CD4-positive, alpha-beta T cell treated with Interleukin-1 beta for 1 hour (primary cell): ENCODE measurements around the gene CNFN.

Experiments used
- DNase-seq, 2 donors: peaks; one replicate each; pipeline ENCODE4 v3.0.0-alpha.2; 2020 to 2022

CNFN gene

GRCh38 chr19:42389899-42390298 is at the start of gene CNFN:
CNFN (minus strand) TSS chr19:42390297; CDS start chr19:42389037, 1,260 bp downstream.
- DNase-seq, result no peak

GRCh38 chr19:42436006-42436405 is 45.9 kb upstream of the CNFN start:
- no peak for DNase-seq

- DNase-seq, result no peak
Measured at GRCh38 chr19:42435316-42435715, 45.2 kb upstream of the CNFN start.

GRCh38 chr19:42433503-42434260 is 43.6 kb upstream of the CNFN start:
- DNase-seq, result peak; percentile 58 to 74

GRCh38 chr19:42431486-42431885 is 41.4 kb upstream of the CNFN start:
- DNase-seq, result no peak

- DNase-seq, result no peak
Measured at GRCh38 chr19:42428676-42429075, 38.6 kb upstream of the CNFN start.

GRCh38 chr19:42427313-42427712 is 37.2 kb upstream of the CNFN start, which contains the start of gene LIPE:
LIPE (minus strand) TSS chr19:42427388; CDS start chr19:42427149, 239 bp downstream.
- no peak for DNase-seq

GRCh38 chr19:42426643-42427042 is 36.5 kb upstream of the CNFN start:
- DNase-seq, result no peak

- DNase-seq, result no peak
Measured at GRCh38 chr19:42424712-42425131, 34.6 kb upstream of the CNFN start.

GRCh38 chr19:42424345-42424707 is 34.2 kb upstream of the CNFN start:
- DNase-seq, result no peak

GRCh38 chr19:42423462-42424344 is 33.6 kb upstream of the CNFN start:
- DNase-seq, result peak; percentile 92 to 95

- DNase-seq, result peak; percentile 61 to 69
Measured at GRCh38 chr19:42422901-42423461, 32.9 kb upstream of the CNFN start.

- DNase-seq, result peak in 1 of 2 donors; percentile 7
Measured at GRCh38 chr19:42422092-42422900, 32.2 kb upstream of the CNFN start.

- DNase-seq, result no peak
Measured at GRCh38 chr19:42421591-42422031, 31.5 kb upstream of the CNFN start.

- DNase-seq, result no peak
Measured at GRCh38 chr19:42421101-42421500, 31.0 kb upstream of the CNFN start.

- peak; percentile 76 to 82 for DNase-seq
Measured at GRCh38 chr19:42420055-42420544, 30.0 kb upstream of the CNFN start.

GRCh38 chr19:42419309-42419708 is 29.2 kb upstream of the CNFN start:
- no peak for DNase-seq

- DNase-seq, result no peak
Measured at GRCh38 chr19:42412661-42413076, 22.6 kb upstream of the CNFN start.

GRCh38 chr19:42412227-42412626 is 22.1 kb upstream of the CNFN start:
- no peak for DNase-seq

GRCh38 chr19:42411581-42412178 is 21.6 kb upstream of the CNFN start:
- no peak for DNase-seq

- no peak for DNase-seq
Measured at GRCh38 chr19:42410371-42410770, 20.3 kb upstream of the CNFN start.

- no peak for DNase-seq
Measured at GRCh38 chr19:42409477-42409876, 19.4 kb upstream of the CNFN start.
